HG03354 (cell line): ENCODE results near the gene PILRA.
"Not testable (repeated sequence)": the region's sequence is repeated elsewhere in the genome, so short reads cannot be mapped to it uniquely, and the experiment has no call there.

Experiments used
- ATAC-seq: cut with Tn5 transposase; IDR thresholded peaks from one replicate; pipeline ENCODE4 v1.9.1; 2021; ENCODE audit warnings: mild to moderate bottlenecking; ENCODE audit not compliant: unreplicated experiment, poor library complexity, severe bottlenecking

Gene PILRA

GRCh38 chr7:100429637-100430492 is 56.6 kb downstream of the PILRA start, which contains the start of gene MEPCE:
Gene MEPCE (plus strand): TSS chr7:100429831. CDS start chr7:100430019, 188 bp downstream.
- peak; percentile 40 for ATAC-seq

GRCh38 chr7:100430493-100431285 is 57.4 kb downstream of the PILRA start:
- no peak for ATAC-seq

GRCh38 chr7:100431286-100431735 is 58.0 kb downstream of the PILRA start:
- no peak for ATAC-seq

GRCh38 chr7:100432053-100432452 is 58.8 kb downstream of the PILRA start:
- no peak for ATAC-seq

GRCh38 chr7:100432621-100433275 is 59.5 kb downstream of the PILRA start:
- no peak for ATAC-seq

GRCh38 chr7:100433276-100433591 is 59.9 kb downstream of the PILRA start:
- ATAC-seq, result no peak

GRCh38 chr7:100433592-100434296 is 60.5 kb downstream of the PILRA start:
- ATAC-seq, result no peak

GRCh38 chr7:100434297-100435144 is 61.2 kb downstream of the PILRA start:
- no peak for ATAC-seq

- ATAC-seq, result peak; percentile 34
Measured at GRCh38 chr7:100435401-100436304, 62.4 kb downstream of the PILRA start.

GRCh38 chr7:100437150-100438100 is 64.1 kb downstream of the PILRA start:
- no peak for ATAC-seq

GRCh38 chr7:100438172-100438571 is 64.9 kb downstream of the PILRA start:
- no peak for ATAC-seq

- ATAC-seq, result not testable (repeated sequence)
Measured at GRCh38 chr7:100438731-100439130, 65.4 kb downstream of the PILRA start.

GRCh38 chr7:100439244-100439643 is 66.0 kb downstream of the PILRA start:
- not testable (repeated sequence) for ATAC-seq

GRCh38 chr7:100441641-100442535 is 68.6 kb downstream of the PILRA start:
- ATAC-seq, result no peak

- ATAC-seq, result no peak
Measured at GRCh38 chr7:100443096-100443840, 70.0 kb downstream of the PILRA start.
